ENCODE measurements around the gene NCOR2.

NCOR2 gene

DNA sequence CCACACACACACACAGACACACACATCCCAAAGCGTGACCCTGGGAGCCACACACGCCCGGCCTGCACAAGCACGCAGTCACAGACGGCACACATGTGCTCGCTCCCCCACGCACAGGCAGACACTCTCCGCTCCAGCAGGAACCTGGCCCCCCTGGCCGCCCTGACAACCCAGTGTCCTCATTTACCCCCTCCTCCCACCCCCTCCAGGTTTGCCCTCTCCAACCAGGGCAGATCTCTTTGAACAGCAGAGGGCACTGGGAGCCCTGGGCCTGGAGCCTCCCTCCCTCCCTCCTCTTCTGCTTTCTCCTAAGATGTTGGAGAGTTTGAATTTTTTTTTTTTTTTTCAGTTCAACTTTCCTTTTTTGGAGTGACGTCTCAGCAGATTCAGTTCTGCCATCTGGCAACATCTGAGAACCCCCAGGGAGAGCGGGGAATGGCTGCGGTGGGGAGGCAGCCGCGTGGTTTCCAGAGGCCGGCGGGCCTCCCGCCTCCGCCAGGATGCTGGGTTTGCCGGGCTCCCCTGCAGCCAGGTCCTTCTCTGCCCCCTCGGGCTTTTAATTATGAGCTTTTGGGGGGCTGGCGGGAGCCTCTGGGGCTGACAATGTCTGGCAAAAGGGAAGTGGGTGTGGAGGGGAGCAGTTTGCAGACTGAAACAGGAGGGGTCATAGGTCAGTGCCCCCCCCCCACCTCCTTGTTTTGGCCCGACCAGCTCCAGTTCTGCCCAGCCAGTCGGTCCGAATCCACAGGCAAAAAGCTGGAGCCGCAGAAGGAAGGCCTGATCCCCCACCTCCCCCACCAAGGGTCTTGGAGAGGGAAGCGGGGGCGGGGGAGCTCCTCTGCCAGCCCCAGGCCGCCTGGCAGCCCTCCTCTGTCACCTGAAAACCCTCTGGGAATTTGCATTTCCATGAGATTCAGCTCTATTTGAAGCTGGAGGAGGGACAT lies 1.3 kb upstream of the NCOR2 start:
- TF ChIP-seq, protein P1, sequence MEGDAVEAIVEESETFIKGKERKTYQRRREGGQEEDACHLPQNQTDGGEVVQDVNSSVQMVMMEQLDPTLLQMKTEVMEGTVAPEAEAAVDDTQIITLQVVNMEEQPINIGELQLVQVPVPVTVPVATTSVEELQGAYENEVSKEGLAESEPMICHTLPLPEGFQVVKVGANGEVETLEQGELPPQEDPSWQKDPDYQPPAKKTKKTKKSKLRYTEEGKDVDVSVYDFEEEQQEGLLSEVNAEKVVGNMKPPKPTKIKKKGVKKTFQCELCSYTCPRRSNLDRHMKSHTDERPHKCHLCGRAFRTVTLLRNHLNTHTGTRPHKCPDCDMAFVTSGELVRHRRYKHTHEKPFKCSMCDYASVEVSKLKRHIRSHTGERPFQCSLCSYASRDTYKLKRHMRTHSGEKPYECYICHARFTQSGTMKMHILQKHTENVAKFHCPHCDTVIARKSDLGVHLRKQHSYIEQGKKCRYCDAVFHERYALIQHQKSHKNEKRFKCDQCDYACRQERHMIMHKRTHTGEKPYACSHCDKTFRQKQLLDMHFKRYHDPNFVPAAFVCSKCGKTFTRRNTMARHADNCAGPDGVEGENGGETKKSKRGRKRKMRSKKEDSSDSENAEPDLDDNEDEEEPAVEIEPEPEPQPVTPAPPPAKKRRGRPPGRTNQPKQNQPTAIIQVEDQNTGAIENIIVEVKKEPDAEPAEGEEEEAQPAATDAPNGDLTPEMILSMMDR (IDR thresholded peaks at IDR 0.05; ENCODE audit: low read depth, low read length), result peak; percentile 49

DNA sequence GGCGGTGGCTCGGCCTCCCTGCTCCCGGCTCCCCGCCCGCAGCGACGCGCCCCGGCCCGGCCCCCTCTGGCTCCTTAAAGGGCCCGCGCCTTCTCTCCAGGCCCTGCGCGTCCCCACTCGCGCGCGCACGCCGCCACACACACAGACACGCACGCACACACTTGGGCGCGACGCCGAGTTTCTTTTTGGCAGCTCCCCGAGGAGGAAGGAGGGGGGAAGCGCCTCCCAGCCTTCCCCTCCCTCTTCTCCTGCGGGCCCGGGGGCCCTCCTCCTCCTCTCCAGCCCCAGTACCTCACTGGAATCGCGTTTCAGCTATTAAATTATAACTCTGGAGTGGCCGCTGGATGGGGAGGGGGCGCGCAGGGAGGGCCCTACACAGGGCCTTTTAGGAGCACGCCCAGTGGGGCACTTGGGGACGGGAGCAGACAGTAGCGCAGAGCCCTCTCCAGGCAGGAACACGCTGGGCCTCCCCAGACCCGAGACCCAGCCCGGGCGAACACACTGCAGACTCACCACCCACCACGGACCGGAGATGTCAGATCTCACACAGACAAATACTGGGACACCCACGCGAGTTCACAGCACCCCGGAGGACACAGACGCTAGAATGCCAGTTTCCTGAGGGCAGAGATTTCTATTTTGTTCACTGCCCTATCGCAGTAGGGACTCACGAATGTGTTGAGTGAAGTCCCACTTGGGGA lies 411 bp upstream of the NCOR2 start:
- Histone ChIP-seq H3K4me3 (ENCODE audit: low read depth, low read length) (peak overlapping the region; percentile 45), H3K4me1 (peaks cover 9% of the 10 kb centered on the region), H3K9me3 (no peaks in the 10 kb centered on the region), H3K36me3 (peaks cover 5% of the 10 kb centered on the region), H3K27me3 (no peaks in the 10 kb centered on the region)
- DNase-seq, result peak; percentile 92
- TF ChIP-seq, protein P1 (IDR thresholded peaks at IDR 0.05; ENCODE audit: low read depth, low read length), result no peak

More for the DNA sequence above, 1.3 kb upstream of the NCOR2 start:
- Histone ChIP-seq H3K36me3 (no peaks in the 10 kb centered on the region; the same call in 1 of the 2 replicates), H3K27me3 (no peaks in the 10 kb centered on the region), H3K4me3 (ENCODE audit: low read depth, low read length) (peak overlapping the region; percentile 45), H3K9me3 (no peaks in the 10 kb centered on the region), H3K4me1 (peaks cover 9% of the 10 kb centered on the region)
- peak; percentile 90 for DNase-seq

DNA sequence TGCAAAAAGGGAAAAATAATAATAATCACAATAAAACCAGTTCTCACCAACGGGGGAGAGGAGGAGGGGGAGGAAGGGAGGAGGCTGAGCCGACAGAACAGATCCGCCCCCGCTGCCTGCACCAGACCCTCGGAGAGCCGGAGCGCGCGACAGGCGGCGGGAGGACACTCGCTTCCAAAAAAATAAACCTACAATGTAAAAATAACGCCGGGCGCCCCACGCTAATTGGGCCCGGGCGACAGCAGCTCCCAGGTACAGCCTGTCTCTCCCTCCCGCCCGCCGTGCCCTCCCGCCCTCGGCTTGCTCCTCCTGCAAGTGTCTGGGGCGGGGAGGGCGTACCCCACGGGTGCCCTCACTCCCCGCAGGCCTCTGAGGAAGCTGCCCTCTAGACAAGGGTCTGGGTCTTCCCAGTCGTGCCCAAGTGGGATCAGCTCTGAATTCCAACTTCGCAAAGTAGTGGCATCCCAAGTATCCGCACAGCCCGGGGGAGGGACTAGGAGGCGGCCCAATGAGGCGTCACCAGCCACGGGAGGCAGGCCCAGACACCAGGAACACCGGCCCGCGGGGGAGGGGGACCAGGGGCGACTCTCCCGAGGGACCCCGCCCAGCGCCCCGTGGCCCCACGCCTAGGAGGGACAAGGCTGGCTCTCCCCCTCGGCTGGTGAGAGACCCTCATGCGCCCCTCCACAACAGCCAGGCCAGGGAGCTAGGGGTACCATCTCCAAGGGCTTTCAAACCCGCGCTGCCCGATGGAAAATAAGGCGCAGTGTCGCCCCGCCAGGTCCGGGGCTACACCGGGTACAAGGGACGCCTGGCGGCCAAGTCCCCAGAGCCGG lies 1.0 kb downstream of the NCOR2 start:
- Histone ChIP-seq H3K4me1 (peaks cover 9% of the 10 kb centered on the region), H3K27me3 (no peaks in the 10 kb centered on the region), H3K36me3 (peaks cover 5% of the 10 kb centered on the region), H3K9me3 (no peaks in the 10 kb centered on the region), H3K4me3 (ENCODE audit: low read depth, low read length) (peak overlapping the region; percentile 92)
- TF ChIP-seq, protein P1 (IDR thresholded peaks at IDR 0.05; ENCODE audit: low read depth, low read length), result no peak
- peak; percentile 88 for DNase-seq

DNA sequence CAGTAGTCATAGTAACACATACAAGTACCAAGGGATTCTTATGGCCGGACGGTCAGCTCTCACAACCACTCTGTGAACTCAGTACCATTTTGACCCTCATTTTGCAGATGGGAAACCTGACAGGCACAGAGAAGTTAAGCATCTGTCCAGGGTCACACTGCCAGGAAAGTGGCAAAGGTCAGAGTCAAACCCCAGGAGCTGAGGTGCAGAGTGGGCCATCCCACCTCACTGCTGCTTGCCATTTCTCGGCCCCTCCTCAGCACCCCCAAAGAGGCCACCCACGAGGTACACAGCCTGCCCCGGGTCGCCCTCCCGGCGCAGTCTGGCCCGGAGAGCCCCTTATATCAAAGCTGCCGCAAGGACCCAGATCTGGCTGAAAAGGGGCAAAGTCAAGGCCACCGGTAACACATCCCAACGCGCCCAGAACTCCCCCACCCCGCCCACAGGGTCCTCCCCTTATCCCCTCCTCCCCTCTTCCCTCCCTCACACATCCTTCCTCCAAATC lies 1.7 kb downstream of the NCOR2 start:
- no peak for DNase-seq
- TF ChIP-seq, protein P1 (IDR thresholded peaks at IDR 0.05; ENCODE audit: low read depth, low read length), result no peak
- Histone ChIP-seq H3K9me3 (no peaks in the 10 kb centered on the region), H3K36me3 (peaks cover 5% of the 10 kb centered on the region), H3K4me3 (ENCODE audit: low read depth, low read length) (peak overlapping the region; percentile 92), H3K27me3 (no peaks in the 10 kb centered on the region), H3K4me1 (peaks cover 9% of the 10 kb centered on the region)

DNA sequence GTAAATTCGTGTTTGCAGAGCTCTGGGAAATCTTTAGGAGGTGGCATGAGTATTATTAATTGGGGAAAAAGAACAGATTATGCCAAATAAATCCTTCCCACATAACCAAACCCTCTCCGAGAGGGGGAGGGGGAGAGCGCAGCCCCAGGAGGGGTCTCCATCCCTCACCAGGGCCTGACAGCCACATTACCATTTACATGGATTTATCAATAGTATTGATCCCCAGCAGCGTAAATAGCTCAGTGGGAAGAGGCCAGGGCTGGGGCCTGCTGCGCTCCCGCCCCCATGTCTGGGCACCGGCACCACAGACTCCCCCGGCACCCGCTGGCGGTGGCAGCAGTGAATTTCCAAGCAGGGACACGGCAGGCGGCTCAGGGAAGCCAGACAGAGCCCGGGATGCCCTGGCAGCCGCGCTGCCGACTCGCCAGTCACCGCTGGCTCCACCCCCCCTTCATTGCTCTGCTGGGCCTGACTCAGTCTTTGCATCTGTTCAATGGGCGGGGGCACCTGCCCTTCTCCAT lies 2.4 kb downstream of the NCOR2 start:
- Histone ChIP-seq H3K4me3 (ENCODE audit: low read depth, low read length) (peak overlapping the region; percentile 43), H3K36me3 (peaks cover 5% of the 10 kb centered on the region), H3K4me1 (peaks cover 9% of the 10 kb centered on the region), H3K9me3 (no peaks in the 10 kb centered on the region), H3K27me3 (no peaks in the 10 kb centered on the region)
- DNase-seq, result peak; percentile 47
- TF ChIP-seq, protein P1 (IDR thresholded peaks at IDR 0.05; ENCODE audit: low read depth, low read length), result no peak

Data from BE2C (cell line).